ENCODE measurements around the gene SKAP2. TPM values are rescaled to one million over a fixed set of nuclear protein-coding genes. Genes with fewer than 3 reads are reported as not detected.

SKAP2 gene
- total RNA-seq, 1 experiment from 2014 or later = 3.2 TPM

DNA sequence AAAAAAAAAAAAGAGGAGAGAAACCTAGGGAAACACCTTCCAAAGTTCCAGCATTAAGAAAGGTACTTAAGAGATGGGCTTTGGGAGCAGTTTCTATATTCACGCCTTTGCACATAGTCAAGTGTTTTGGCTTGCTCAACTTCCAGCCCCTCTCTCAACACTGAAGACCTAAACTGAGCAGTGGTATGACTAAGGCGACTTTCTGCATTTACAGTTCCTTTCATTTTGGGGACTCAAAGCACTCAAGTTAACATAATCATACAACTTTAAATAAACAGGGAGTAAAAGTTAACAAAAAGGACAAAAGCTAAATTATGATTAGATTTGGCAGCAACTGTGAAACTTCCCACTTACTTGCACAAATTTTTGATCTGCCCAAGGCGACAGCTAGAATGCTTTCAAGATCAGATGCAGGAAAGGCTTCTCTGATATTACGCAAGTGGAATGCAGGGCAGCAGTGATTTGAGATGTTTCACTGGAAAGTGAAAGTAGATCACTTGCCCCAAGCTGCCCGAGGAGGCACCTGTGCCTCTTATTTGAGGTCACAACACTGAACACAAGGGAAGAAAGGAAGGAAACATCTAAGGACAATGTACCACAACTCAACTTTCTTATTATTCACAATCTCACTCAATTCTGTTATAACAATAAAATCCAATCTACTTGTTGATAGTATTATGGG, 199.5 kb downstream of the SKAP2 start:
- Histone ChIP-seq H3K4me1 (ENCODE audit: insufficient read depth, low read length) (no peaks in the 10 kb centered on the region; the same call in 1 of the 2 replicates), H2BK120ac (ENCODE audit: low read depth, low read length, poor library complexity, severe bottlenecking) (no peak overlapping the region), H3K23ac (ENCODE audit: insufficient read length, low read depth, low read length) (no peak overlapping the region), H3K27me3 (ENCODE audit: insufficient read depth, low read length) (no peaks in the 10 kb centered on the region), H3K79me1 (ENCODE audit: insufficient read depth, low read depth, low read length, poor library complexity, severe bottlenecking) (no peaks in the 10 kb centered on the region), H3K79me2 (ENCODE audit: insufficient read depth, low read length) (no peaks in the 10 kb centered on the region), H3K27ac (ENCODE audit: insufficient read length, low read depth, low read length) (no peak overlapping the region), H2BK12ac (ENCODE audit: insufficient read length, low read depth, low read length) (no peak overlapping the region), H2BK5ac (ENCODE audit: insufficient read length, low read length) (no peak overlapping the region), H4K91ac (ENCODE audit: insufficient read length, low read depth, low read length) (no peak overlapping the region), H3K56ac (ENCODE audit: insufficient read length, low read depth, low read length) (no peak overlapping the region), H4K8ac (replicated peaks; ENCODE audit: insufficient read length, low read depth, low read length) (no peak overlapping the region), H2AFZ (ENCODE audit: low read length) (no peak overlapping the region), H3T11ph (ENCODE audit: low read length) (no peak overlapping the region), H3K4me2 (ENCODE audit: insufficient read depth, insufficient read length, low read length) (no peak overlapping the region), H3K4ac (ENCODE audit: low read depth, low read length) (no peak overlapping the region), H2BK15ac (ENCODE audit: low read depth, low read length) (no peak overlapping the region), H4K5ac (ENCODE audit: insufficient read length, low read depth, low read length) (no peak overlapping the region), H4K20me1 (ENCODE audit: control insufficient read depth, insufficient read depth, insufficient read length) (no peaks in the 10 kb centered on the region), H3K9ac (ENCODE audit: extremely low read depth, insufficient read length, low read length) (no peak overlapping the region), H3K23me2 (ENCODE audit: insufficient read length, low read depth, low read length, poor library complexity, severe bottlenecking) (no peaks in the 10 kb centered on the region), H2AK5ac (ENCODE audit: insufficient read length, low read length) (no peak overlapping the region), H3K18ac (ENCODE audit: insufficient read length, low read depth, low read length) (no peak overlapping the region), H3K9me3 (ENCODE audit: control insufficient read depth, low read depth, low read length) (no peaks in the 10 kb centered on the region), H2BK20ac (ENCODE audit: low read depth, low read length, poor library complexity, severe bottlenecking) (no peak overlapping the region), H3K14ac (ENCODE audit: insufficient read depth, low read length) (no peak overlapping the region)
- Mint-ChIP-seq H3K9me3 (no peaks in the 10 kb centered on the region), H3K36me3 (ENCODE audit: insufficient read depth in 1 of 3, low read depth in 3 of 3) (no peaks in the 10 kb centered on the region), H3K4me1 (peaks cover 3% of the 10 kb centered on the region in 2 experiments), H3K4me3 (no peak overlapping the region), H3K27me3 (ENCODE audit: low read depth) (no peaks in the 10 kb centered on the region; the same call in none of the 2 replicates), H3K27ac (no peak overlapping the region)
- WGBS (ENCODE audit: extremely low coverage, insufficient read length, low lambda C conversion rate) = no CpG with 5 or more reads among the region's 5 CpGs
- DNase-seq = no peak
- TF ChIP-seq CTCF (conservative IDR thresholded peaks at IDR 0.05) = no peak

All from H9 (cell line).